Measurements from ENCODE around the gene ABHD3.

GRCh38 chr18:21663578-21663977 is 41.0 kb downstream of the ABHD3 start:
- no peak for TF ChIP-seq GATA2 (IDR thresholded peaks at IDR 0.05; ENCODE audit: low read depth, low read length)
- no peak for TF ChIP-seq GATA3 (IDR thresholded peaks at IDR 0.05; ENCODE audit: low read depth, low read length)

Data from SH-SY5Y (cell line).